AG08395 (cell line): ENCODE measurements around the gene FAM89B.
"Not testable (repeated sequence)": the region's sequence is repeated elsewhere in the genome, so short reads cannot be mapped to it uniquely, and the experiment has no call there.

Experiments
- DNase-seq: peaks from one replicate; pipeline ENCODE4 v3.0.0; 2012; ENCODE audit warnings: mixed read lengths, low spot score

FAM89B gene

DNA sequence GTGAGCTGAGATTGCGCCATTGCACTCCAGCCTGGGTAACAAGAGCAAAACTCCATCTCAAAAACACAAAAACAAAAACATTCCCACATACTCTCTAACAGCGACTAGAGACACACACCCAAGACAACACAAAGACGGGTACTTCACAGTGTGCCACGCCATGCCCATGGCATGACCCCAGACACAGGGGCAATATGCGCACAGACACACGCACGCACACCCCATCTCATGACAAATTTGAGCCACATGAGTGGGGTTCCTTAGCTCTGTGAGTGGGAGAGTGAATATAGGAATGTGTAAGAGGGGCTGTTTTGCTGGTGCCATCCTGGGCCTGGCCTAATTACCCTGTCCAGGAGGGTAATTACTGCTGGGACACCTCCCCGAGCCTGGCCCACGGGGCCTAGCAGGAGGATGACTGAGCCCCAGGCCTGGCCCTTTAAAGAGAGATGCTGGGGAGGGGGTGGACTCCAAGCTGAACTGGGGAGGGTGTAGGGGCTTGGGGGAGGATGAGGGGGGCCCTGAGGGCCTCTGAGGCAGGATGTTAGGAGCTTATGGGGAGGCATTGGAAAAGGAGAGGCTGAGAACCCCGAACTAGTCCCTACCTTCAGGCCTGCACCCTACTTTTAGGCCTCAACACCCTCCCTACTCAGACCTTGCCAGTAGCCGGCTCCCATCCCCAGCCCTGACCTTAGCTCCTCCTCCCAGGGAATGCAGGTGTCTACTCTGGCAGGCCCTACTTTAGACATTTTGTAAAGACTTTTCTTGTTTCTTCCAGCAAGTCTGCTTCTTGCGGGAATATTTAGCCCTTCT, 15.7 kb upstream of the FAM89B start:
- DNase-seq, result no peak

DNA sequence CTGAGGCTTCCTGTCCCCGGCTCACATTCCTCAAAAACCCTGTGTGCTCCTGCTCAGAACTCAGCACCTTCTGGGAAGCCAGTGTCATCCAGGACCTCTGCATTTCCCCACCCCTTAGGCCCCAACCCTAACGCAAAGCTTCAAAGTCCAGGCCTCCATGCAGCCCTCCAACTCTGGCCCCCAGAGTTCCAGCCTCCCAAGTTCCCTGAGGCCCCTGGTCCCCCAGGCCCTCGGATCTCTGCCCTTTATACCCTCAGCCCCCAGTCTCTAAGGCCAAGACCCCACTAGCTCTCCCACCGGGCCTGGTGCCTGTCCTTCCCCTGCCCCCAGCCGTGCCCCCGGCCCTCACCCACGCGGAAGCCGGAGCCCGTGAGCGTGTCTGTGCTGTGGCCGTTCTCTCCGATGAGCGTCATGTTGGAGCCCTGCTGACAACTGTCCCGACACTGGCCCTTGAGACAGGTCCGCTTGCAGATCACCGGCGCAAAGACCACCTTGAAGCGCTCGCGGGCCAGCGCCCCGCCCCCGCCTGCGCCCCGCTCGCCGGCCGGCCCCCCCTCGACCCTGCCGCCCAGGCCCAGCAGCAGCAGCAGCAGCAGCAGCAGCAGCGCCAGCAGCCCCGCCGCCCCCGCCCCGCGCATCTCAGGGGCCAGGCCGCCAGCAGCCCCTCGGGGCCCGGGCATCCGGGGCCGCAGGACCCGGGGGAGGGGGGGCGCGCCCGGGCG, 14.9 kb upstream of the FAM89B start:
- DNase-seq, result no peak

DNA sequence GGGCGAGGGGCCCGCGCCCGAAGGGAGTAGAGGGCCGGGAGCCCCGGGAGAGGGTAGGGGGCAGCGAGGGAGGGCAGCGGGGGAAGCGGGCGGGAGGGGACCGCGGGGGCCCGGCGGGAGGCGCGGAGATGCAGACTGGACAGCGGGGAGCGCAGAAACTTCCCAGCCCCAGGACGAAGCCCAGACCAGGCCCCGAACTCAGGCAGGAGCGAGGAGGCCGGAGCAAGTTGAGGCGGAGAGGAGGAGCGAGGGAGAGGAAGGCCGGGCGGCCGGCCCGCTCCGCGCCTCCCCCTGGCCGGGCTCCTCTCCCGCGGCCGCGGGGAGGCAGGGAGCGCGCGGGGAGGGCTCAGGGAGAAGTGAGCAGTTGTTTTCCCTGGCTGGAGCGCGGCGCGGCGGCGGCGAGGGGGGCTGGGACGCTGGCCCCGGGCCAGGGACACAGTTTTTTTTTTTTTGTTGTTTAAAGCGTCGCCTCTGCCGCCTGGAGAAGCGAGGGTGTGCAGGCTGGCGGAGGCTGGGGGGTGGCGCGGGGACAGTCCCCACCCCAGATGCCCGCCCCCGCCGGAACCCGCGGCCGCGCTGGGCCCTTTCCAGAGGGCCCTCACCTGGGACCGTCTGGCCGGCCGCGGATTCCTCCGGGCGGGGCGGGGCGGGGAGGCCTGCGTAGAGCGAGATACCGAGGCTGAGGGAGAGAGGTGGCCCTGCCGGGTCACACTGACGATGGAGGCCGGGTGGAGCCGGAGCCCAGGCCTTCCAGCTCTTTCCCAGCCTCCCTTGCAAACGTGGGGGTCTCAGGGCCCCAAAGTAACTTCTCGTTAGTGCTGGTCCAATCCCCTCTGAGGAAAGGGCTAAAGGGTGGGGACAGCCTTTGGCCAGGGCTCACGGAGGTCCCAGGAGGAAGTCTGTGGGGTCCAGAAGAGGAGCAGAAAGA, 14.1 kb upstream of the FAM89B start, which contains the start of gene LTBP3:
TSS of gene LTBP3 (minus strand) at position 358 of the 928 bp plus-strand sequence. CDS start 400 bp downstream, outside the sequence.
- DNase-seq, result peak; percentile 88

DNA sequence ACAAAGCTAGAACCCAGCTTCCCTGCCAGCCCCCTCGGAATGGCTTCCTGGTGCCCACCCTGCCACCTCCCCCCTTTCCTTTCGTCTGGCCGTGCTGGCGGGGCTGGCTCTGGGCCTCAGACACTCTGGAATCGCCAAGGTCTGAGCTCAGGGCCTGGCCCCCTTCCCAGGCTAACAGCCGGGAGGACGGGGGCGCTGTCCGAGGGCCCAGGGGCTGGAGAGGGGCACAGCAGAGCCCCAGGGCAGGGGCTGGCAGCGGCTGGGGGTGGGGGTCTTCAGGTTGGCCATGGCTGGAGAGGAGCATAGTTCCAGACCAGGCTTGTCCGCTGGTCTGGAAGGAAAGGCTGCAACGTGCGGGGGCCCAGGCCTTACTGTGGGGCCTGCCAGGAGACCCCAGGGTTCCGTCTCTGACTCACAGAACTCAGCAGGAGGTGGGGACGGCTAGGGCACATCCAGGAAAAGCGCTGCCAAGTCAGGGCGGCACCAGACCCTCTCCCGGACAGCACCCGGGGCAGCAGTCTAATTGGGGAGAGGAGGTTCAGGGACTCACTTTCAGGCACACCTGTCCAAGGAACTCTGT, 13.3 kb upstream of the FAM89B start:
- DNase-seq, result peak; percentile 46

DNA sequence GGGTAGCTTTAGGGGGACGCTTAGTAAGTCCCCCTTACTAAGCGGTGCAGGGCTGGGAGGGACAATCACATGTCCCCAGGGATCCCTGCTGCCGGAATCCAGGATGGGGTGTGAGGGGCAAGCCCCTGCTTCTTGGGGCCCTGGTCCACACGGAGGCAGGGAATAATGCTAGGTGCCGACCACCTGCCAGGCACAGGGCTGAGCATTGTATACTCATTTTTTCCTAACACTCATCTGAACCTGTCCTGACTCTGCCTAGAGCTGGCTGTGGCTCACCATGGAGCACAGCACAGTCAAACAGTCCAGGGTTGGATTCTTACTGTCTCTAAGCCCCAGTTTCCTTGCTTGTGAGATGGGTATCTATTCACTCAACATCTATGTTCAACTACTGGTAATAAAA, 12.8 kb upstream of the FAM89B start:
- no peak for DNase-seq

DNA sequence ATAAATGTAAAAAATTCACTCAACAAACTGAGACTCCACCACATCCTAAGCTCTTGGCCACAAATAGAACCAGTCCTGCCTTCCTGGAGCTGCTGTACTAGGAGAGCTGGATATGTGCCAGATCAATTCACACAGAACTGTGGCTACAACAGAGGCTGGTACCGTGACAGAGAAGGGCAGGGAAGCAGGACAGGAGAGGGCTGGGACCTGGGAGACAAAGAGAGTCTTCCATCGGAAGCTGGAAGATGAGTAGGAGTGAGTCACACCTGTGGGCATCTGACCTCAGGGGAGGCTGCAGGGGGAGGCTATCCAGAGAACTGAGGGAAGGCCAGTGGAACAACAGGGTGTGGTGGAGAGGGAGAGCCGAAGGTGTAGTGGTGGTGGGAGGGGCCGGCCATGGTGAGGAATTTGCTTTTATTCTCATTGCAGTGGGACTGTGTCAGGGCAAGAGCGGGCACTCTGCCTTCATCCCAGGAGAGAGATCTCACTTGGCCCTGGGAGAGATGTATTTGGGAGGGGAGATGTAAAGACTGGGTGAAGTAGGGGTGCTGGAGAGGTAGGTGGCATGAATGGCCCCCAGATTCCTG, 12.3 kb upstream of the FAM89B start:
- DNase-seq, result peak; percentile 41

DNA sequence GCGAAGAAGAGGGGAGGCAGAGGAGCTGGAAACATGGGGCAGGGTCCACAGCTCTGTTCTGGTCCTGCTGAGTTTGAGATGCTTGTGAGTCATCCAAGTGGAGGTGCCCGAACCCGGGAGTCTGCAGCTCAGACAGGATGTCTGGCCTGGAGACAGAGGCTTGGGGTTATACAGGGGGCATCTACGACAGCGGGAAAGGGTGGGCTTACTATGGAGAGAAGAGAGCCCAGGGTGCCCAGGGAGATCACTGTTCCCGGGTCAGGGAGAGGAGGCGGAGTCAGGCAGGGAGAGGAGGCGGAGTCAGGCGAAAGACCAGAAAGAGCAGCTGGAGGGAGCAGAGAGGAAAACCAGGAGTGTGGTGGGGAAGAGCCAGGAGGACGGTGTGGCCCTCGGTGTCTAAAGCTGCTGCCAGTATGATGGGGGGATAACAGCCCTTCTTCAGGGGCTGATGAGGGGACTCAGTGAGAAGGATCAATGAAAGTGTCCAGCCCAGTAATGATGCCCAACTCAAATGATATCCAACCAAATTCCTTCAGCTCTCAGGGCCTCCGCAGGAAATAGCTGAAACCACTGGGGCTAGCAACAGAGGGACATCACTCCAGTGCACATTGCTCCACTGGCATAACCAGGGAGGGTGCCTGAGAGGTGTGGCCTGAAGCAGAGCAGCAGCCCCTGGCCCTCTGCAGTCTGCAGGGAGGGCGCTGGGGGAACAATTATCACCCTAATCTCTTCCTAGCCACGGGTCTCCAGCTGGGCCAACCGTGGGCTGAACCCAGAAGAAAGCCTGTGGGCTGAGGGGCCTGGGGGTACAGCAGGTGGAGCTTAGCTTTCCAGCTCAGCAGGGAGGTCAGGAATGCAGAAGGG, 11.6 kb upstream of the FAM89B start:
- DNase-seq, result peak; percentile 41

DNA sequence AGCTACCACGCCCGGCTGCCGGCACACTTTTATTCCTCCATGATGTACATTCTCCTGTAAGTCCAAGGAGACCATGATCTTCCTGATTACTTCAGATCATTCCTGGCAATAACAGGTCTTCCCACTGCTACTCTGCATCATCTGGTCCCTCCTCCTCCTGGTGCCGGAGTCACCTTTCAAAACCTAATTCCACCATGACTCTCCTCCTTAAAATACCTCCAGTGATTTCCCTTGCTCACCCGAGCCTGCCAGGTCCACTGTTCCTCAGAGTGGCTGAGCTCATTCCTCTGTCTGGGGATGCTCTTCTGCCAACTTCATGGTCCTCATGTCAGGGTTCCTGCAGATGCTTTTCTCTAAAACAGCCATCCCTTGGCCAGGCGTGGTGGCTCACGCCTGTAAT, 10.3 kb upstream of the FAM89B start:
- DNase-seq, result no peak

DNA sequence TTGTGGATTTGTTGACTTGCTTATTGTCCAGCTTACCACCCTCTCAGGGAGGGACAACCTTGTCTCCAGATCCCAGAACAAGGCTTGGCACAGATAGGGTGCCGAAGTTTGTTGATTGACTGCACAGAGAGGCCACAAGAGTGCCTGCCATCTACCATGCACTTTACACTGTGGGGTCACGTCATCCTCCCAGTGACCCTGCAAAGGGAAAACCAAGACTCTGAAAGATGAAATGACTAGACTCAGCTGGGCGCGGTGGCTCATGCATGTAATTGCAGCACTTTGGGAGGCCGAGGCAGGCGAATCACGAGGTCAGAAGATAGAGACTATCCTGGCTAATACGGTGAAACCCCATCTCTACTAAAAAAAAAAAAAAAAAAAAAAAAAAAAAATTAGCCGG, 9.6 kb upstream of the FAM89B start:
- DNase-seq, result no peak

DNA sequence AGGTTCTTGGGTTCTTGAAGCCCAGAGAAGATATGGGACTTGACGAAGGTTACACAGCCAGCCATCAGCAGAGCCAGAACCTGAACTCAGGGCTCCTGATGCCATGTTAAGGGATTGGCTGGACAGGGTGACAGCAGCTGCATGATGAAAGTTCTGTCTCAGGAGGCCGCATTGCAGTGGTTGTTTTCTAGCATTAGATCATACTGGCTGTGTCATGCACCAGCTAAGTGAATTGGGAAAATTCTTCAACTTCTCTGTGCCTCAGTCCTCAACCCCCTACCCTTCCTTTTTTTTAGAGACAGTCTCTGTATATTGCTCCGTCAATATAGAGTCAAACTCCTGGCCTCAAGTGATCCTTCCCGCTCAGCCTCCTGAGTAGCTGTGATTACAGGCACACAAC, 8.7 kb upstream of the FAM89B start:
- DNase-seq, result no peak

DNA sequence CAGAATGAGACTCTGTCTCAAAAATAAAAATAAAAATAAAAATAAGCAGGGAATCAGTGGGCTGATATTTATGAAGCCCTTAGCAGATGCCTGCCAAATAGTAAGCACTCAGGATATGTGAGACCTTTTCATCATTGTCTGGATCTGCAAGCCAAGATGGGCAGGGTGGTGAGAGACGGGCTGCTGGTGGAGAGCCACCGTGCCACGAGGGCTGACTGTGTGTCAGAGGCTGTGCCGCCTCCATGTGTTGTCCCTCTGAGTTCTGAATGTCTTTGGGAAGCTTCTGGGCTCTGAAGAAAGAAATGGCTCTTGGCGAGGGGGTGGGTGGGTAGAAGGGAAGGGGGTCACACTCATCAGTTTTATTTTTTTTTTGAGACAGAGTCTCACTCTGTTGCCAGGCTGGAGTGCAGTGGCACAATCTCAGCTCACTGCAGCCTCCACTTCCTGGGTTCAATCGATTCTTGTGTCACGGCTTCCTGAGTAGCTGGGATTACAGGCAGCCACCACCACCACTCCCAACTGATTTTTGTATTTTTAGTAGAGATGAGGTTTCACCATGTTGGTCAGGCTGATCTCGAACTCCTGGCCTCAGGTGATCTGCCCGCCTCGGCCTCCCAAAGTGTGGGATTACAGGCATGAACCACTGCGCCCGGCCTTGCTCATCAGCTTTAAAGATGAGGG, 7.3 kb upstream of the FAM89B start:
- not testable (repeated sequence) for DNase-seq

DNA sequence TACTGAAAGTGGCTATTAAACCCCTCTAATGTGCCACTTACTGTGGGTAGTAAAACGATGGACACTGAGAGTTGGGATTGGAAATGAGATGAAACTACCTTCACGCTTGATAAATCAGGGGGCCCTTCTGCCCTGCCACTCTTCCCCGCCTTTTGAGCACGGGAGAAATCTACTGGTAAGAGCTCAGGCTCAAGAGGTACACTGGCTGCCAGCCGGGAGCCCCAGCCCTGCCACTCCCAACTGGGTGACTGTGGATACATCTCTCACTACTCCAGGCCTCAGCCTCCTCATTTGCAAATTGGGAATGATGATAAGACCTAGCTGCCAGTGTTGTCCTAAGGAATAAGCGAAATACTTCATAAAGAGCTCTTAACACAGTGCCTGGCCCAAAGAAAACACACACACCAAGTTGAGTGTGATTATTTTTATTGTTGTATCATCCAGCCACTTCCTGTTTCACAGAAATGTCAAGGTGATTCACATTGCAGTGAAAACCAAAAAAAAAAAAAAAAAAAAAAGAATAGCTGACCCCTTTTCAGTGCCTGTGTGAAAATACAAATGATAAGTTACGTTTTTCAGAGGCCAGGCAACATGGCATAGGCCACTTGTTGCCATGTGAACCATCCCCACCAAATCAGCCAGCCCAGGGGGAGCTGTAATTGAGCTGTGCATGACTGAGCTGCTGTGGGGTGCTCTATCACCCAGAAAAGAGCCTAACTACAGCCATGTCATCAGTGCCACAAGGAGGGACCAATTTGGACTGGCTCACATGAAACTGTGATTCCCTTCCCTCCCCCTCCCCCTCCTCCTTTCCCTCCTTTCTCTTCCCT, 6.5 kb upstream of the FAM89B start:
- no peak for DNase-seq

DNA sequence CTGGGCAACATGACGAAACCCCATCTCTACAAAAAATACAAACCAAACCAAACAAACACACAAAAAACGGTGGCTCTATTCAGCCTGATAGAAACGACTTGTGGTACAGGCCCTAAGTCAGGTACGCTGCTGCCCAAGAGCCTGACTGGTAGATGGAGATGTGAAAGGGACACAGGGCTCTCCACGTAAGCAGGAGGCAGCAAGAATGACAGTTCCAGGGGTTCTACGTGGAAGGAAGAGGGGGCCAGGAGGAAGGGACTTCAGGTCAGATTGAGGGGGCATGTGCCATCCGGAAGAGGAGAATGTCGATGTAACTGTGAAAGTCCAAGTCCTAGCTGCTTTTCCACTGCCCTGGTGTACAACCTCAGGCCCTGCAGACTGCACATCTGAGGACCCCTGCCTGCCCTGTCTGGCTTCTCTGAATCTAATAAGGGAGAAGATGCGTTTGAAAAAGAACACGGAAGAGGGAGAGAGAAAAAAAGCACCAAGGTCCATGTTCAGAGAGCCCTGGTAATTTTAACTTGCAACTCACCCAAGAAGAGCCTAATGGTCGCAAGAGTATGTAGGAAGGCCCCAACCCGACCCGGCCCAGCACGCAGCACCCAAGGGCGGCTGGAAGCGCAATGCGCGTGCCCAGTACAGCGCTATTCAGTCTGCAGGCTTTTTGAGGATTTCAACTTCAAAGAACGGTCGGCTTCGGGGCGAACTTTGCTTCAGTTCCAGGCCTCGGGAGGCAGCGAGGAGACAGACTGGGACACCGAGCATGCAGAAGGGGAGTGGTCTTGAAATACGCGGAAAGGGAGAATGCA, 3.0 kb upstream of the FAM89B start:
- DNase-seq, result peak; percentile 47

DNA sequence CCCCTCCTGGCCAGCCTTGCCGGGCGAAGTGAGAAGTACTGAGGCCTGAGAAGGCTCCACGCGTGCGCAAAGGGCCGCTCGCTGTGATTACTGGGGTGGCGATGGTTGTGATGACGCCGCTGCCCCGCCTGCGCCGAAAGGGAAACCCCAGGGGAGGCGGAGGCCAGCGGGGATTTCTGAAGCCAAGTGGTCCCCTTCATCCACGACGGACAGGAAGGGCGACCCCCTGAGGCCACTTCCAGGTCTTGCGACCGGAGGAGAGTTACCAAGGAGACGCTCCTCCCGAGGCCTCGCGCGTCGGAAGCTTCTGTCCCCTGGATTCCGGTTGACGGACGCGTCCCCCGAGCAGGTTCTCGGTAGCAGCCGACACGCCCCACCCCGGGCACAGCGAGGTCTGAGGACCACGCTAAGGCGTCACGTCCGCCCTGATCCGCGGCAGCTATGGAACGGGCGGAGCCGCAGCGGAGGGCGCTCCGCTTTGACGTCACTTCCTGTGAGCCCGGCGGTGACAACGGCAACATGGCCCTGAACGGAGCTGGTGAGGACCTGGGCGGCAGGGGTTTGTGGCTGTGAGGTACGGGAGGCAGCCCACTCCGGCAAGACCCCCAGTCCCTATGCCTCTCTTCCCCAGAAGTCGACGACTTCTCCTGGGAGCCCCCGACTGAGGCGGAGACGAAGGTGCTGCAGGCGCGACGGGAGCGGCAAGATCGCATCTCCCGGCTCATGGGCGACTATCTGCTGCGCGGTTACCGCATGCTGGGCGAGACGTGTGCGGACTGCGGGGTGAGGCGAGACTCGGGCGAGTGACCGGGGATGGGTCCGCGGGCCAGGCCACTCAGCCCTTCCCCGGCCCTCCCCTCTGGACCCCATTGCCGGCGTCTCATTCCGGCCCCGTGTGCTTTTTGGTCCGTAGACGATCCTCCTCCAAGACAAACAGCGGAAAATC, 2.1 kb upstream of the FAM89B start, which contains the start of gene ZNRD2:
TSS of gene ZNRD2 (plus strand) at position 505 of the 946 bp plus-strand sequence. CDS start at position 520, 15 bp downstream.
- peak; percentile 97 for DNase-seq

DNA sequence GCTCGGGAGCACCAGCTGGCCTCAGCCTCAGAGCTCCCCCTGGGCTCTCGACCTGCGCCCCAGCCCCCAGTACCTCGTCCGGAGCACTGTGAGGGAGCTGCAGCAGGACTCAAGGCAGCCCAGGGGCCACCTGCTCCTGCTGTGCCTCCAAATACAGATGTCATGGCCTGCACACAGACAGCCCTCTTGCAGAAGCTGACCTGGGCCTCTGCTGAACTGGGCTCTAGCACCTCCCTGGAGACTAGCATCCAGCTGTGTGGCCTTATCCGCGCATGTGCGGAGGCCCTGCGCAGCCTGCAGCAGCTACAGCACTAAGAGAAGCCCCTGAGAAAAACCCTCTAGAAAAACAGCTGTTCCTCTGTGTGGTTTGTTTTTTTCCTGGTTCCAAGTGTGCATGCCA, 918 bp upstream of the FAM89B start:
- DNase-seq, result no peak

DNA sequence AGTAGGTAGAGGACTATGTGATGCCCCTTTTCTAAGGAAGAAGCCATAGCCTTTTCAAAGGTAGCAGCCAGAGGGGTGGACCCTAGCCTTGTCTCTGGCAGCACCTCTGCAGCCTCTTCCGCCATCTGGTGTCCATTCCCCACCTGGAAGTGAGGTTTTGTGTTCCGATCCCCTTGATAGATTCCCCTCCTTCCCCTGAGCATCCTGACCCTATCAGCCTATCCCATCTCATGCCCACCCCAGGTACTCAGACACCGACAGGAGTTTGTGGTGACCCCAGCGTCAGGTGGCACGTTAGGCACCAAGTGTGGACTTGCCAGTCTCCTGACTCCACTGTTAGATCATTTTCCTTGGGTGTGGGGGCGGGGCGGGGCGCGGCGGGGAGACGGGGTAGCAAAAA, 398 bp upstream of the FAM89B start:
- no peak for DNase-seq
